ENCODE measurements around the gene TPCN1. TPM values are rescaled to one million over a fixed set of nuclear protein-coding genes. Genes with fewer than 3 reads are reported as not detected.
A peak's percentile ranks its signal among the peaks of the same experiment; 100 is the strongest.

TPCN1 gene
- total and polyA plus RNA-seq, 2 of the 13 experiments (the other 11 are each of a cell fraction or from before 2014, with no cell fraction given), result 8.0 to 26.8 TPM

DNA sequence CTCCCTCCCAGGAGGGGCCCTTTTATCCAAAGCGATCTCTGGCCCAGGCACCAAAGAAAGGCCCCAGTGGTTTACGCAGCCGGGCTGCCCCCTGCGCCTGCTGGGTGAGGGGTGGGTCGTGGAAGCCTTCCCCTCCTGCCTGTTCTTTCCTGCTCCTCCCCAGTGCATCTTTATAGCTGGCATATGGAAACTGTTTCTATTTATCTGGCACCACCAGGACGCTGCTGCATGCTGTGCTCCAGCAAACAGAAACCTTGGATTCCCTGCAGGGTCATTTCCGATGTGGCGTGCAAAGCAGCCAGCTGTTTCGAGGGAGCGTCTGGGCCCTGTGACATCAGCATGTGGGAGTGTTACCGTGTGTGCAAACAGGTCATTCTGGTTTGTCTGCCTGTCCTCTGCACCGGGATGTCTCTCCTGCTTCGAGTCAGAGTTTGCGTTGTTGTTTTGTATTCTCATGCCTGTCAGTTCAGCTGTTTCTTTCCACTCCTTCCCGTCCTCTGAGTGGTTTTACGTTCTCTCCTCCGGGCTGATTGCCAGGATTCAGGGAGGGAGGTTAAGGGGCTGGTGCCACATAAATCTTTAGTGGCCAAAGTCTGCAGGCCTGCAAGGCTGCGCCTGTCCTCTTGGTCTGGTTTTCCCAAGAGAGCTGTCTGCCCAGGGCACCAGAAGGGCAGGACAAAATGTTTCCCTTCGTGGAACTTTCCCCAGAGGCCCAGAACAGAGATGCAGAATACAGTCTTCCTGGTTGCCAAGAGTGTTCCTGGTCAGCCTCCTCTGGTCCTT is 24.6 kb downstream of the TPCN1 start (continued):
- TF ChIP-seq IRF2 (CRISPR knock-in tag; IDR thresholded peaks at IDR 0.05) (0 out of 2 replicates have a peak, but pooled peaks have one; percentile 45), SIN3A (IDR thresholded peaks at IDR 0.05; ENCODE audit: borderline replicate concordance, low read depth, low read length) (peak; percentile 79; the same call in 1 of the 2 replicates), ZSCAN31 (CRISPR knock-in tag; IDR thresholded peaks at IDR 0.05; ENCODE audit: low read depth) (0 out of 2 replicates have a peak, but pooled peaks have one; percentile 30), TFAP4 (IDR thresholded peaks at IDR 0.05; ENCODE audit: borderline replicate concordance, low read depth) (peak; percentile 97), AHR (CRISPR knock-in tag; IDR thresholded peaks at IDR 0.05) (peak; percentile 87), ZBTB38 (CRISPR knock-in tag; IDR thresholded peaks at IDR 0.05) (no peak; the same call in 1 of the 2 replicates), ETV5 (CRISPR knock-in tag; IDR thresholded peaks at IDR 0.05; ENCODE audit: borderline replicate concordance) (peak; percentile 64; the same call in 1 of the 2 replicates), SATB2 (CRISPR knock-in tag; IDR thresholded peaks at IDR 0.05) (no peak), ZNF335 (CRISPR knock-in tag; IDR thresholded peaks at IDR 0.05) (peak; percentile 79), RAD21 (CRISPR knock-in tag; IDR thresholded peaks at IDR 0.05) (0 out of 2 replicates have a peak, but pooled peaks have one; percentile 3), BCL6 (CRISPR knock-in tag; IDR thresholded peaks at IDR 0.05) (peak; percentile 70), DNMT3B (CRISPR knock-in tag; conservative IDR thresholded peaks at IDR 0.05) (no peak), ZNF441 (CRISPR knock-in tag; IDR thresholded peaks at IDR 0.05; ENCODE audit: borderline replicate concordance) (0 out of 2 replicates have a peak, but pooled peaks have one; percentile 20), BHLHE40 (IDR thresholded peaks at IDR 0.05; ENCODE audit: low read length) (0 out of 2 replicates have a peak, but pooled peaks have one; percentile 8), MYPOP (CRISPR knock-in tag; IDR thresholded peaks at IDR 0.05) (0 out of 2 replicates have a peak, but pooled peaks have one; percentile 50), MLX (CRISPR knock-in tag; IDR thresholded peaks at IDR 0.05) (no peak), DPF2 (CRISPR knock-in tag; IDR thresholded peaks at IDR 0.05; ENCODE audit: borderline replicate concordance, low read depth) (0 out of 2 replicates have a peak, but pooled peaks have one; percentile 12), AFF4 (CRISPR knock-in tag; IDR thresholded peaks at IDR 0.05) (no peak), ZNF292 (CRISPR knock-in tag; IDR thresholded peaks at IDR 0.05; ENCODE audit: borderline replicate concordance, low read depth) (peak; percentile 76; the same call in 1 of the 2 replicates)
- TF ChIP-seq, protein P1, sequence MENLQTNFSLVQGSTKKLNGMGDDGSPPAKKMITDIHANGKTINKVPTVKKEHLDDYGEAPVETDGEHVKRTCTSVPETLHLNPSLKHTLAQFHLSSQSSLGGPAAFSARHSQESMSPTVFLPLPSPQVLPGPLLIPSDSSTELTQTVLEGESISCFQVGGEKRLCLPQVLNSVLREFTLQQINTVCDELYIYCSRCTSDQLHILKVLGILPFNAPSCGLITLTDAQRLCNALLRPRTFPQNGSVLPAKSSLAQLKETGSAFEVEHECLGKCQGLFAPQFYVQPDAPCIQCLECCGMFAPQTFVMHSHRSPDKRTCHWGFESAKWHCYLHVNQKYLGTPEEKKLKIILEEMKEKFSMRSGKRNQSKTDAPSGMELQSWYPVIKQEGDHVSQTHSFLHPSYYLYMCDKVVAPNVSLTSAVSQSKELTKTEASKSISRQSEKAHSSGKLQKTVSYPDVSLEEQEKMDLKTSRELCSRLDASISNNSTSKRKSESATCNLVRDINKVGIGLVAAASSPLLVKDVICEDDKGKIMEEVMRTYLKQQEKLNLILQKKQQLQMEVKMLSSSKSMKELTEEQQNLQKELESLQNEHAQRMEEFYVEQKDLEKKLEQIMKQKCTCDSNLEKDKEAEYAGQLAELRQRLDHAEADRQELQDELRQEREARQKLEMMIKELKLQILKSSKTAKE (CRISPR knock-in tag; IDR thresholded peaks at IDR 0.05; ENCODE audit: borderline replicate concordance), result 0 out of 2 replicates have a peak, but pooled peaks have one; percentile 15
